B cell (primary cell): ENCODE results near the gene MVB12B. TPM values are rescaled to one million over a fixed set of nuclear protein-coding genes. Genes with fewer than 3 reads are reported as not detected.

Experiments used
- ATAC-seq: fragments of 200-7000 bp; cut with Tn5 transposase; one replicate; pipeline ENCODE4 v1.10.0; 2021; ENCODE audit warnings: low read depth, mild to moderate bottlenecking, moderate number of reproducible peaks, moderate library complexity
- CTCF ChIA-PET: fragments of 350-600 bp; sonication (Branson Sonifier 250); formaldehyde crosslinking; loops from one replicate; lab custom pipeline; 2021; ENCODE audit warnings: antibody characterized with exemption, inconsistent platforms; lab: Charles Lee
- POLR2A ChIA-PET: fragments of 350-600 bp; sonication (Branson Sonifier 250); formaldehyde crosslinking; loops from one replicate; lab custom pipeline; 2021; ENCODE audit warnings: antibody characterized with exemption; lab: Charles Lee
- DNase-seq: peaks from one replicate; pipeline ENCODE4 v3.0.0; 2013
- H2AFZ ChIP-seq: 2 replicates; pipeline ENCODE4 v1.6.1; 2012; ENCODE audit warnings: mild to moderate bottlenecking, low read depth, low read length; ENCODE audit not compliant: insufficient read depth, poor library complexity, severe bottlenecking
- H3K27ac ChIP-seq, 2 donors: 1 replicate in 1 of 2; 2 replicates in 1 of 2; pipeline ENCODE4 v1.5.1; 2012 to 2013; ENCODE audit warnings: low read length in 2 of 2, mild to moderate bottlenecking in 2 of 2, moderate library complexity in 1 of 2
- H3K27me3 ChIP-seq, 4 experiments: fragments of 200-600 bp in 1 of 4; sonication (generic) in 1 of 4; replicated peaks in 1 of 4; 1 replicate in 2 of 4; 2 replicates in 2 of 4; pipeline versions ENCODE4 v1.6.1 to v1.7.0; 2013 to 2016; ENCODE audit warnings: low read length in 3 of 4, mild to moderate bottlenecking in 2 of 4, mixed read lengths in 1 of 4, moderate library complexity in 1 of 4; ENCODE audit not compliant: insufficient read depth in 4 of 4, control insufficient read depth in 3 of 4; ENCODE audit errors: control extremely low read depth in 1 of 4
- H3K36me3 ChIP-seq, 2 experiments: replicated peaks in 1 of 2; 1 replicate in 1 of 2; 2 replicates in 1 of 2; pipeline versions ENCODE4 v1.6.1 to v1.7.1; 2013; ENCODE audit warnings: low read length in 1 of 2; ENCODE audit not compliant: insufficient read depth in 2 of 2, control insufficient read depth in 1 of 2; ENCODE audit errors: control extremely low read depth in 1 of 2, extremely low read depth in 1 of 2
- H3K4me1 ChIP-seq, 2 donors: fragments of 200-600 bp in 1 of 2; sonication (generic) in 1 of 2; 1 replicate in 1 of 2; 2 replicates in 1 of 2; pipeline versions ENCODE4 v1.5.1 to v1.6.1; 2013 to 2017; ENCODE audit warnings: low read length in 2 of 2; ENCODE audit not compliant: control insufficient read depth in 2 of 2, insufficient read depth in 2 of 2
- H3K4me2 ChIP-seq: replicated peaks from 2 replicates; pipeline ENCODE3; 2012; ENCODE audit warnings: mild to moderate bottlenecking, low read depth, low read length; ENCODE audit not compliant: poor library complexity, severe bottlenecking
- H3K4me3 ChIP-seq, 5 experiments: fragments of 200-600 bp in 1 of 5; sonication (generic) in 1 of 5; 1 replicate in 3 of 5; 2 replicates in 2 of 5; pipeline versions ENCODE4 v1.5.1 to v1.7.0; 2011 to 2016; ENCODE audit warnings: low read length in 4 of 5, mild to moderate bottlenecking in 4 of 5, low read depth in 2 of 5, control low read depth in 1 of 5, moderate library complexity in 1 of 5; ENCODE audit not compliant: insufficient read depth in 1 of 5; ENCODE audit errors: control extremely low read depth in 1 of 5, extremely low read depth in 1 of 5
- H3K79me2 ChIP-seq: fragments of 200-600 bp; sonication (generic); one replicate; pipeline ENCODE4 v1.6.0; 2016; ENCODE audit warnings: low read length; ENCODE audit not compliant: control insufficient read depth, insufficient read depth
- H3K9ac ChIP-seq: fragments of 200-600 bp; sonication (generic); 2 replicates; pipeline ENCODE4 v1.6.1; 2017; ENCODE audit warnings: mild to moderate bottlenecking, low read length, moderate library complexity
- H3K9me3 ChIP-seq, 3 donors: one replicate each; pipeline versions ENCODE4 v1.6.1 to v1.7.1; 2013; ENCODE audit warnings: low read length in 2 of 3; ENCODE audit not compliant: control insufficient read depth in 2 of 3, insufficient read depth in 1 of 3; ENCODE audit errors: control extremely low read depth in 1 of 3
- H4K20me1 ChIP-seq: 2 replicates; pipeline ENCODE4 v1.6.0; 2012; ENCODE audit warnings: mild to moderate bottlenecking, low read length; ENCODE audit not compliant: insufficient read depth, control insufficient read depth, poor library complexity, severe bottlenecking
- H3K27ac Mint-ChIP-seq: one replicate; pipeline ENCODE4 v1.8.0; 2021; ENCODE audit warnings: mixed read lengths
- H3K27me3 Mint-ChIP-seq: one replicate; pipeline ENCODE4 v1.8.0; 2021; ENCODE audit warnings: mixed read lengths
- H3K4me1 Mint-ChIP-seq: one replicate; pipeline ENCODE4 v1.8.0; 2021; ENCODE audit warnings: mixed read lengths
- H3K4me3 Mint-ChIP-seq: one replicate; pipeline ENCODE4 v1.8.0; 2021; ENCODE audit warnings: mixed read lengths
- H3K9me3 Mint-ChIP-seq: one replicate; pipeline ENCODE4 v1.8.0; 2022; ENCODE audit warnings: mixed read lengths; ENCODE audit not compliant: insufficient read depth
- CTCF ChIP-seq: fragments of 200-600 bp; IDR thresholded peaks from one replicate; pipeline ENCODE4 v1.8.0; 2022; ENCODE audit warnings: antibody characterized with exemption, mild to moderate bottlenecking
- EZH2 ChIP-seq: IDR thresholded peaks from 2 replicates; pipeline ENCODE4 v1.6.1; 2012; ENCODE audit warnings: borderline replicate concordance, low read depth, mild to moderate bottlenecking, moderate library complexity, low read length; ENCODE audit not compliant: insufficient read depth, poor library complexity, severe bottlenecking
- WGBS: methylation state at CpG from one replicate; pipeline ENCODE4 v1.1.5; 2013; ENCODE audit warnings: missing lambda C conversion rate; ENCODE audit not compliant: insufficient coverage; 5-methylcytosine and 5-hydroxymethylcytosine counted together
- intact Hi-C: fragments of 100-400 bp; cut with micrococcal nuclease; formaldehyde crosslinking; loops from one replicate; pipeline ENCODE4 v1.10.0; 2022
- polyA plus RNA-seq: library from polyadenylated mRNA; depleted of rRNA; stranded (reverse); fragments of >200 nt; gene quantifications from 2 replicates; pipeline ENCODE4 v1.2.3, GENCODE V29; 2012
- total RNA-seq, 2 donors: library from RNA; stranded (reverse); fragments of 120-200 nt in 1 of 2; gene quantifications; 1 replicate in 1 of 2; 2 replicates in 1 of 2; pipeline versions ENCODE4 v1.2.3 to v1.2.4, GENCODE V29; 2013 to 2022

The MVB12B gene
- total and polyA plus RNA-seq, 2 donors (not counting 1 experiment from before 2014, with no cell fraction given), result 1.2 to 9.8 TPM

- no peak overlapping the region for H2AFZ ChIP-seq
- Mint-ChIP-seq H3K9me3 (no peaks in the 10 kb centered on the region), H3K27me3 (no peaks in the 10 kb centered on the region), H3K4me1 (peaks cover 10% of the 10 kb centered on the region), H3K27ac (no peak overlapping the region), H3K4me3 (no peak overlapping the region)
- no peaks in the 10 kb centered on the region for H3K36me3 ChIP-seq
- DNase-seq (no peak), ATAC-seq (no peak)
- ChIA-PET CTCF (no interaction called here), POLR2A (no interaction called here)
- H3K4me1 ChIP-seq, result peaks cover 9 to 11% of the 10 kb centered on the region in 2 donors
- WGBS, result 99% methylated on average over 9 of the region's 9 CpGs
- no peak overlapping the region for H3K4me2 ChIP-seq
- TF ChIP-seq CTCF, result no peak
- TF ChIP-seq EZH2, result no peak
- intact Hi-C loops, result no loop called here
- no peak overlapping the region for H3K27ac ChIP-seq
- no peak overlapping the region for H3K9ac ChIP-seq
- no peaks in the 10 kb centered on the region for H3K79me2 ChIP-seq
- no peaks in the 10 kb centered on the region for H3K27me3 ChIP-seq
- no peaks in the 10 kb centered on the region for H3K9me3 ChIP-seq
- H3K4me3 ChIP-seq, result no peak overlapping the region
- H4K20me1 ChIP-seq, result no peaks in the 10 kb centered on the region
Measured at GRCh38 chr9:126390923-126391322, 64.3 kb downstream of the MVB12B start.

DNA sequence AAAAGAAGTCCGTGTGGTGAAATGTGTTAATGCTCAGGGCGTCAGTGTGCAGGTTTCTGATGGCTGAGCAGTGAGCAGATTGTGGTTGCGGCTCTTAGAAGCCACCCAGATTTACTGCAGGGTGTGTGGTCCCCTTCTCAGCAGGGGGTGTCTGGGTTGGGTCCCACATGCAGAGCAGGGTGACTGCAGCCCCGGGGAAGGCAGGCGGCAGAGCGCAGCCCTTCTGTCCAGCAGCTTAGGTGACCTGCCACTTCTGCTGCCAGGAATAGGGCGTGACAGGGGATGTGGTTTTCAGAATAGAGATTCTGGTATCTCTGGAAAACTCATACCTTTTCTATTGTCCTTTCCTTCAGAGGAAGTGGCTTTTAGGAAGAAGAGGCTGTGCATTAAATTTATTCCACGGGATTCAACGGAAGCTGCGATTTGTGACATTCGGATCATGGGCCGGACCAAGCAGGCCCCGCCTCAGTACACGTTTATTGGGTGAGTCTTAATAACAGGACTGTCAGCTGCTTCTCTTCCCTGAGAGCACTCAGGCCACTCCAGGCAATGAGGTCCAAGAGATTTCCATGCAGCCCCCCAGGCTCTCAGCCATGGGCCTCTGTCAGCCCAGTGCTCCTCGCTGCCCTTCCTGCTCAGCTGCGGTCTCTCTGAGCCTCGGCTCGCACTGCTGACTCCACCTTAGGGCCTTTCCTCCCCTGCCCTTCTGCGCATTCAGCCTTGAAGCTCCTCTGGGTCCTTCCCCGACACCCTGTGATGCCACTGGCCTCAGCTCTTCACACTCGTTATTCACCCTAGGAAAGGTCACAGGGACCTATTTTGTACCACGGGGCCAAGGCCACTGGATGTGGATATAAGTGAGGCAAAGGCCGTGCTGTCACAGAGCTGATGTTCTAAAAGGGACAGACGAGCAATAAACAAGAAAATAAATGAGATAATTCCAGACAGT is 65.4 kb downstream of the MVB12B start:
- H3K4me2 ChIP-seq, result no peak overlapping the region
- no peak overlapping the region for H3K4me3 ChIP-seq
- no peak overlapping the region for H3K4me3 Mint-ChIP-seq
- no peaks in the 10 kb centered on the region for H3K9me3 ChIP-seq
- no peak overlapping the region for H2AFZ ChIP-seq
- H3K27ac Mint-ChIP-seq, result no peak overlapping the region
- H3K27ac ChIP-seq, result no peak overlapping the region
- no peaks in the 10 kb centered on the region for H3K27me3 Mint-ChIP-seq
- CTCF ChIA-PET, result no interaction called here
- H3K79me2 ChIP-seq, result no peaks in the 10 kb centered on the region
- intact Hi-C loops, result no loop called here
- no peaks in the 10 kb centered on the region for H3K27me3 ChIP-seq
- peaks cover 19% of the 10 kb centered on the region for H3K4me1 Mint-ChIP-seq
- POLR2A ChIA-PET, result interaction anchor here (0.5 kb wide), 1 partner anchor 192 kb away, joined by 3 read pairs; no protein-coding TSS in a partner anchor
- H4K20me1 ChIP-seq, result no peaks in the 10 kb centered on the region
- 96% methylated on average over 21 of the region's 24 CpGs for WGBS
- H3K4me1 ChIP-seq, result peaks cover 9 to 15% of the 10 kb centered on the region in 2 donors
- DNase-seq (no peak), ATAC-seq (no peak)
- no peak for TF ChIP-seq CTCF
- no peak for TF ChIP-seq EZH2
- H3K9me3 Mint-ChIP-seq, result no peaks in the 10 kb centered on the region
- no peak overlapping the region for H3K9ac ChIP-seq
- H3K36me3 ChIP-seq, result no peaks in the 10 kb centered on the region
